ENCODE measurements around the gene DRAM1. TPM values are rescaled to one million over a fixed set of nuclear protein-coding genes. Genes with fewer than 3 reads are reported as not detected.
"Not testable (repeated sequence)": the region's sequence is repeated elsewhere in the genome, so short reads cannot be mapped to it uniquely, and the experiment has no call there.

The DRAM1 gene
- total RNA-seq, 1 donor from 2014 or later = 3.0 TPM

- H3K27me3 Mint-ChIP-seq (ENCODE audit: low read depth) = no peaks in the 10 kb centered on the region
- intact Hi-C loops (cut with micrococcal nuclease) = no loop called here
- no peak for DNase-seq (ENCODE audit: low spot score)
- no peak overlapping the region for H3K4me3 Mint-ChIP-seq (ENCODE audit: low read depth)
- peaks cover 4% of the 10 kb centered on the region for H3K4me1 Mint-ChIP-seq (ENCODE audit: low read depth)
- no peaks in the 10 kb centered on the region for H3K36me3 Mint-ChIP-seq (ENCODE audit: low read depth)
- H3K9me3 Mint-ChIP-seq = no peaks in the 10 kb centered on the region
- H3K27ac Mint-ChIP-seq = no peak overlapping the region
These were observed 11.9 kb downstream of the DRAM1 start for GRCh38 chr12:101889211-101889752.

DNA sequence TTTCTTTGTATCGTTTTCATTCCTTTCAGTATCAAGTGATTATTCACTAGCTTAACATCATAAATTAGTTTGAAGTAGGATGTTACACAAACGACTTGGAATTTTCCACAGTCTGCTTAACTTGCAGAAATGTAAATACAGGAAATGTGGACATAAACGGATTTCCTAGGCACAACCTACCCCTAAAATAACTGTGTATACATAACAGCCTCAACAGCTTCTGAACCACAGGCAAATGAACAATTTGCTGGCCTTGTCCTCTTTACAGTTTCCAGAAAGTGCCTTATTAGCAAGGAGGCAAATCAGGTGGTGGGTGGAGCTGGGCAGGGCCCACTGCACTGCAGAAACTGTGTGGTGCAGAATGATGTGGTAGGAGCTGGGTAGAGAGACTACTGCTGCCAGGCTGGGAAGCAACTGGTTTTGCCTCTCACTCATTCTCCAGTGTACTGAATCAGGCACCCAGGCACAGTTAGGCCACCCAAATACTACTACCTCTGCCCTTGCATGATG is 14.1 kb downstream of the DRAM1 start:
- Mint-ChIP-seq H3K9me3 (no peaks in the 10 kb centered on the region), H3K27ac (no peak overlapping the region), H3K36me3 (ENCODE audit: low read depth) (no peaks in the 10 kb centered on the region), H3K4me3 (ENCODE audit: low read depth) (no peak overlapping the region), H3K27me3 (ENCODE audit: low read depth) (no peaks in the 10 kb centered on the region), H3K4me1 (ENCODE audit: low read depth) (peaks cover 1% of the 10 kb centered on the region)
- DNase-seq (ENCODE audit: low spot score) = no peak
- intact Hi-C loops (cut with micrococcal nuclease) = no loop called here

DNA sequence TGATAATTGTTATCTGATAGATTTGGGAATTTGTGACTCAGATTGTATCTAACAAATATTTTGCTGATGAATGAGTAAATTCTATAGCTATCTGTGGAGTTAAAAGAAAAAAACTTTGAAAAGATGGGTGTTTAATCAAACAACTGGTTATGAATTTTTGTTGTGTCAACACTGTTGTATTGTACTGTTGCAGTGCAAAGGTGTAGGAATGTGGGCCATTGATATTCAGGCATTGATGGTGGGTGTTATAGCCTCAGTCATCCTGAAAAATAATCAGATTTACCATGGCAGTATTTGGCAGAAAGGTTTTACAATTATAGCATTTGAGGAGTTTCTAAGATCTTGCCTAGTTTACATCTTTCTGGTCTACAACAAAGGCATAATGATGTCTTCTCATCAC is 15.4 kb downstream of the DRAM1 start:
- H3K27ac Mint-ChIP-seq = no peak overlapping the region
- intact Hi-C loops (cut with micrococcal nuclease) = no loop called here

DNA sequence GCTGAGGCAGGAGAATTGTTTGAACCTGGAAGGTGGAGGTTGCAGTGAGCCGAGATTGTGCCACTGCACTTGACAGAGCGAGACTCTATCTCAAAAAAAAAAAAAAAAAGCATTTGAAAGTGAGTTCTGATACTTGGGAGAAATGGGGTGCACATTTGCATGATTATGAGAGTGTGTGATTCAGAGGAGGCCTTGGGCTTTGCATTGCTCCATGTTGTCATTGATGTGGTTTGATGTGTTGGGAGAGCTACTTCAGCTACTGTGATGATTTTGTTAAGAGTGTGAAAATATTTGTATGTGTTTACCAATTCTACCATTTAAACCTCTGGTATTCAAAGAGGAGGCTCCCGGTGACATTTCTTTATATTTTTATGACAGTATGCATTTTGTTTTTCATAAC is 24.4 kb downstream of the DRAM1 start:
- DNase-seq (ENCODE audit: low spot score) = no peak
- Mint-ChIP-seq H3K27me3 (ENCODE audit: low read depth) (peaks cover 1% of the 10 kb centered on the region), H3K4me3 (ENCODE audit: low read depth) (no peak overlapping the region), H3K36me3 (ENCODE audit: low read depth) (no peaks in the 10 kb centered on the region), H3K4me1 (ENCODE audit: low read depth) (no peaks in the 10 kb centered on the region), H3K27ac (no peak overlapping the region), H3K9me3 (no peaks in the 10 kb centered on the region)
- intact Hi-C loops (cut with micrococcal nuclease) = no loop called here

More for the DNA sequence above, 15.4 kb downstream of the DRAM1 start:
- H3K9me3 Mint-ChIP-seq = no peaks in the 10 kb centered on the region
- no peaks in the 10 kb centered on the region for H3K27me3 Mint-ChIP-seq (ENCODE audit: low read depth)
- H3K4me1 Mint-ChIP-seq (ENCODE audit: low read depth) = peaks cover 1% of the 10 kb centered on the region
- DNase-seq (ENCODE audit: low spot score) = no peak
- no peak overlapping the region for H3K4me3 Mint-ChIP-seq (ENCODE audit: low read depth)
- H3K36me3 Mint-ChIP-seq (ENCODE audit: low read depth) = no peaks in the 10 kb centered on the region

DNA sequence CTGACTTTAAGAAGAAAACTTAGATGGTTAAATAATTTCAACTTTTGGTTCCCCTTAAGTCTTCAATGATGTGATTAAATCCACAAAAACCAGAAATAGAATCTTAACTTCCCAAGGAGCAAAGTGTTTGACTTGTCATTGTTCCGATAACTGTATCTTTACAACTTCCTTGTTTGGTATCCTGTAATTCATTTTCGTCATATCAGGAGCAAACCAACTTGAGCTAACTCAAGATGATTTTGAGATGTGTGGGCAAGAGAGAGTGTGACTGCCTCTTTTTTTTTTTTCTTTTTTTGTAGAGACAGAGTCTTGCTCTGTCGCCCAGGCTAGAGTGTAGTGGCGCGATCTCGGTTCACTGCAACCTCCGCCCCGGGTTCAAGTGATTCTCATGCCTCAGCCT is 25.3 kb downstream of the DRAM1 start:
- Mint-ChIP-seq H3K4me1 (ENCODE audit: low read depth) (no peaks in the 10 kb centered on the region), H3K27me3 (ENCODE audit: low read depth) (peaks cover 1% of the 10 kb centered on the region), H3K36me3 (ENCODE audit: low read depth) (no peaks in the 10 kb centered on the region), H3K4me3 (ENCODE audit: low read depth) (no peak overlapping the region), H3K9me3 (no peaks in the 10 kb centered on the region), H3K27ac (no peak overlapping the region)
- DNase-seq (ENCODE audit: low spot score) = no peak
- intact Hi-C loops (cut with micrococcal nuclease) = no loop called here

DNA sequence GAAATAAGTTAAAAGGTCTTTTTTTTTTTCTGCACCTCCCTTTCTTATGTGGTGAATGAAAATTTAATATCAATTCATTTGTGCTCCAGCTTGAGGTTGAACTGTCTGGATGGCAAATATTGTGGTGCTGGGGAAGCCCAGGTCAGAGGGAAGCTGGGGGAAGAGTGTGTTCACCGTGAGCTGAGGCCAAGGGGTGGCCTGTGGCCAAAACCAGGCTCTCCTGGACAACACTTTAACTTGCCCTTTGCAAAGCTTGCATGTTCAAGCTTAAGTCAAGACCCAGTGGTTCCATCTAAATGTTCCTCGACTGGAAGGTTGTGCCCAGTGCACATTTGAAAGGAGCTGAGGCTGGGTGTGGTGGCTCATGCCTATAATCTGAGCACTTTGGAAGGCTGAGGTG is 28.8 kb downstream of the DRAM1 start:
- Mint-ChIP-seq H3K9me3 (no peaks in the 10 kb centered on the region), H3K4me3 (ENCODE audit: low read depth) (no peak overlapping the region), H3K27ac (no peak overlapping the region), H3K36me3 (ENCODE audit: low read depth) (no peaks in the 10 kb centered on the region), H3K27me3 (ENCODE audit: low read depth) (no peaks in the 10 kb centered on the region), H3K4me1 (ENCODE audit: low read depth) (no peaks in the 10 kb centered on the region)
- intact Hi-C loops (cut with micrococcal nuclease) = no loop called here
- DNase-seq (ENCODE audit: low spot score) = no peak

DNA sequence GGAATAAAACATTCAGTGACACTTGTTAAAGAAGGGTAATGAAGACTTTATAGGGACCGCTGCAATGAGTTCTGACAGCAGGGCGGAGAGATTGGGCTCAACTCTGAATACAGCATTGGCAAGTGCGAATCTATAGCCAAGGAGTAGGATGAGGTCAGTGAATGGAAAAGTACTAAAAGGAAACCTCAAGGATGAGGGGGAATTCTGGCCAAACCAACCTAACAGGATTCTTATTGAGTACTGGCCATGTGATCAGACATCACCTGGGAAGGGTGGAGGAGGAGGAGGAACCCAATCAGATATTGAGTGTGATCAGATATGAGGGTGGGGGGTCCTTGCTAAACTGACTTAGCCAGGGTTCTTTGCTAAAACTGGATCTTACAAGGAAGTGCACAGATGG is 31.0 kb downstream of the DRAM1 start:
- intact Hi-C loops (cut with micrococcal nuclease) = no loop called here

GRCh38 chr12:101909646-101910045 is 32.3 kb downstream of the DRAM1 start:
- Mint-ChIP-seq H3K4me3 (ENCODE audit: low read depth) (no peak overlapping the region), H3K36me3 (ENCODE audit: low read depth) (no peaks in the 10 kb centered on the region), H3K27me3 (ENCODE audit: low read depth) (no peaks in the 10 kb centered on the region), H3K27ac (no peak overlapping the region), H3K4me1 (ENCODE audit: low read depth) (no peaks in the 10 kb centered on the region), H3K9me3 (no peaks in the 10 kb centered on the region)
- no peak for DNase-seq (ENCODE audit: low spot score)
- intact Hi-C loops (cut with micrococcal nuclease) = no loop called here

More for the DNA sequence above, 31.0 kb downstream of the DRAM1 start:
- Mint-ChIP-seq H3K4me1 (ENCODE audit: low read depth) (no peaks in the 10 kb centered on the region), H3K27me3 (ENCODE audit: low read depth) (no peaks in the 10 kb centered on the region), H3K9me3 (no peaks in the 10 kb centered on the region), H3K4me3 (ENCODE audit: low read depth) (no peak overlapping the region), H3K36me3 (ENCODE audit: low read depth) (no peaks in the 10 kb centered on the region), H3K27ac (no peak overlapping the region)
- DNase-seq (ENCODE audit: low spot score) = no peak

DNA sequence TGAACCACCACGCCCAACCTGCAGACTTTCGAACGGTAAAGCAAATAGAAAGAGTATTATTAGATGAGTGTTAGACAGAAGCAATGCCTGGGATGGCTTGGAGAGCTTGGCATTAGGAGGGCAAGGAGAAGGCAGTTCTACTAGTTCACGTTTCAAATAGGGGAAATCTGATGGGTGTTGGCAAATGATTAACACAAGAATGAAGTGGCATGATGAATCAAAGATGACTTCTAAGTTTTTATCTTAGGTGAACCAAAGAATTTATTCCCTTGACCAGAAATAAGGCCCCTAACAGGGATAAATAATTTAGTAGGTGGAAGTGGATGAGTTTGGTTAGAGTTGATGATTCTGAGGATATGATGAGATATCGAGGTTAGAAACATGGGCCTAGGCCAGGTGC is 38.5 kb downstream of the DRAM1 start:
- DNase-seq (ENCODE audit: low spot score) = no peak
- no peaks in the 10 kb centered on the region for H3K36me3 Mint-ChIP-seq (ENCODE audit: low read depth)
- no peak overlapping the region for H3K27ac Mint-ChIP-seq
- no peaks in the 10 kb centered on the region for H3K9me3 Mint-ChIP-seq
- peaks cover 5% of the 10 kb centered on the region for H3K4me1 Mint-ChIP-seq (ENCODE audit: low read depth)
- intact Hi-C loops (cut with micrococcal nuclease) = loop anchor here (2.0 to 5.0 kb wide), 3 partner anchors 146 to 851 kb away; partner anchors contain the start of gene WASHC3
- H3K4me3 Mint-ChIP-seq (ENCODE audit: low read depth) = no peak overlapping the region
- H3K27me3 Mint-ChIP-seq (ENCODE audit: low read depth) = no peaks in the 10 kb centered on the region

DNA sequence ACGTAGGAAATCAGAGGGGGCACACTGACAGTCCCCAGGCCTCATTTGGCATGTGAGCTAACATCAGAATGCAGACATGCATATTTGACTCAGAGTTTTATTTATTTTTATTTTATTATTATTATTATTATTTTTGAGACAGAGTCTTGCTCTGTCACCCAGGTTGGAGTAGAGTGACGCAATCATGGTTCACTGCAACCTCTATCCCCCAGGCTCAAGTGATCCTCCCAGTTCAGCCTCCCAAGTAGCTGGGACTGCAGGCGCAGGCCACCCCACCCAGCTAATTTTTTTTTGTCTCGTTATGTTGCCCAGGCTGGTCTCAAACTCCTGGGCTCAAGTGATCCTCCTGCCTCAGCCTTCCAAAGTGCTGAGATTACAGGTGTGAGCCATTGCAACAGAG is 41.4 kb downstream of the DRAM1 start:
- not testable (repeated sequence) for DNase-seq (ENCODE audit: low spot score); H3K27ac Mint-ChIP-seq; H3K27me3 Mint-ChIP-seq (ENCODE audit: low read depth); H3K4me1 Mint-ChIP-seq (ENCODE audit: low read depth); H3K4me3 Mint-ChIP-seq (ENCODE audit: low read depth); H3K9me3 Mint-ChIP-seq; H3K36me3 Mint-ChIP-seq (ENCODE audit: low read depth)
- intact Hi-C loops (cut with micrococcal nuclease) = loop anchor here (5.0 kb wide), 2 partner anchors 143 to 848 kb away; partner anchors contain the start of gene WASHC3

GRCh38 chr12:101919447-101919846 is 42.1 kb downstream of the DRAM1 start:
- H3K27me3 Mint-ChIP-seq (ENCODE audit: low read depth) = no peaks in the 10 kb centered on the region
- DNase-seq (ENCODE audit: low spot score) = no peak
- H3K4me3 Mint-ChIP-seq (ENCODE audit: low read depth) = no peak overlapping the region
- H3K4me1 Mint-ChIP-seq (ENCODE audit: low read depth) = peaks cover 5% of the 10 kb centered on the region
- no peaks in the 10 kb centered on the region for H3K36me3 Mint-ChIP-seq (ENCODE audit: low read depth)
- intact Hi-C loops (cut with micrococcal nuclease) = loop anchor here (5.0 kb wide), 2 partner anchors 143 to 848 kb away; partner anchors contain the start of gene WASHC3
- no peaks in the 10 kb centered on the region for H3K9me3 Mint-ChIP-seq
- H3K27ac Mint-ChIP-seq = no peak overlapping the region

- Mint-ChIP-seq H3K36me3 (ENCODE audit: low read depth) (no peaks in the 10 kb centered on the region), H3K27ac (no peak overlapping the region), H3K27me3 (ENCODE audit: low read depth) (no peaks in the 10 kb centered on the region), H3K4me1 (ENCODE audit: low read depth) (peaks cover 5% of the 10 kb centered on the region), H3K9me3 (no peaks in the 10 kb centered on the region), H3K4me3 (ENCODE audit: low read depth) (no peak overlapping the region)
- DNase-seq (ENCODE audit: low spot score) = no peak
- intact Hi-C loops (cut with micrococcal nuclease) = no loop called here
These were observed 43.5 kb downstream of the DRAM1 start for GRCh38 chr12:101920906-101921305.

DNA sequence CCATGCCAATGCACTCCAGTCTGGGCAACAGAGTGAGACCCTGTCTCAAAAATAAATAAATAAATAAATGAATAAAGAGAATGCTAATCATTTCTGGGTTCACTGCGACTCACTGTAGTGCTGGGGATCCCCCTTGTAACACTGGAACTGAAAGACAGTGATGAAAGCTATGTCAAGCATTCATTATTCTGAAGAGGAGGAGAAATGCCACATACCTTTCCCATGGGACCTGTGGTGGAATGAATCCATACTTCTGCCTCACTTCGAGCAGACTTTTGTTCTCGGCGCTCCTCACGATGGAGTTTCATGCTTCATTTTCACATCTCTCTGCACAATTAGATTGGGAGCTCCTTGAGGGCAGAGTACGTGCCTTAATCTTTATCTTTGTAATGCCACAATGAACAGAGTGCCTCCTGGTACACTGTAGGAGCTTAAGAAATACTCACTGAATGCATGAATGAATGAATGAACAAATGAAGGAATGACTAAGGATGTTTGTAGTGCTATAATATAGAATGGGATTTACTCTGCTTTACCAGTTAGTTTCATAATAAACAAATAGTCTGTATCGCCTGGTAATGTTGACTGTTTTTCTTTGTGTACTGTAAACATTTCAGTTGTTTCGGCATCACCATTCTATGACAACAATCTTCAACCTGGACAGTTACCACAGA is 45.8 kb downstream of the DRAM1 start:
- no peak overlapping the region for H3K4me3 Mint-ChIP-seq (ENCODE audit: low read depth)
- no peaks in the 10 kb centered on the region for H3K9me3 Mint-ChIP-seq
- H3K27me3 Mint-ChIP-seq (ENCODE audit: low read depth) = no peaks in the 10 kb centered on the region
- intact Hi-C loops (cut with micrococcal nuclease) = no loop called here
- H3K36me3 Mint-ChIP-seq (ENCODE audit: low read depth) = no peaks in the 10 kb centered on the region
- DNase-seq (ENCODE audit: low spot score) = no peak
- H3K27ac Mint-ChIP-seq = no peak overlapping the region
- H3K4me1 Mint-ChIP-seq (ENCODE audit: low read depth) = peaks cover 10% of the 10 kb centered on the region
